Glomerular endothelial cell (primary cell): ENCODE results near the gene MGAT5. TPM values are rescaled to one million over a fixed set of nuclear protein-coding genes. Genes with fewer than 3 reads are reported as not detected.

Source experiments
- DNase-seq: peaks from one replicate; pipeline ENCODE4 v3.0.0-alpha.2; 2011; ENCODE audit warnings: low read depth, low spot score; ENCODE audit errors: extremely low read depth
- total RNA-seq: library from RNA; depleted of rRNA; stranded (reverse); fragments of >200 nt; gene quantifications from 2 replicates; pipeline ENCODE4 v1.2.3, GENCODE V29; 2015

MGAT5 gene
- total RNA-seq, 1 donor from 2014 or later = 75.1 TPM

GRCh38 chr2:134411279-134411827 lies 157.5 kb downstream of the MGAT5 start:
- DNase-seq = no peak

GRCh38 chr2:134411828-134412638 lies 158.2 kb downstream of the MGAT5 start:
- DNase-seq = no peak

GRCh38 chr2:134412639-134412999 lies 158.7 kb downstream of the MGAT5 start:
- DNase-seq = no peak

- DNase-seq = no peak
Observed at GRCh38 chr2:134413430-134413829, 159.6 kb downstream of the MGAT5 start.

- no peak for DNase-seq
Observed at GRCh38 chr2:134413912-134414311, 160.0 kb downstream of the MGAT5 start.

- DNase-seq = no peak
Observed at GRCh38 chr2:134416018-134416417, 162.1 kb downstream of the MGAT5 start.

- no peak for DNase-seq
Observed at GRCh38 chr2:134416637-134417036, 162.8 kb downstream of the MGAT5 start.

GRCh38 chr2:134417968-134418582 lies 164.2 kb downstream of the MGAT5 start:
- DNase-seq = no peak

GRCh38 chr2:134420259-134420658 lies 166.4 kb downstream of the MGAT5 start:
- no peak for DNase-seq

- DNase-seq = no peak
Observed at GRCh38 chr2:134420920-134421319, 167.0 kb downstream of the MGAT5 start.

- no peak for DNase-seq
Observed at GRCh38 chr2:134421556-134422328, 167.9 kb downstream of the MGAT5 start.

GRCh38 chr2:134425724-134426496 lies 172.0 kb downstream of the MGAT5 start:
- DNase-seq = no peak

GRCh38 chr2:134426721-134427120 lies 172.8 kb downstream of the MGAT5 start:
- no peak for DNase-seq

GRCh38 chr2:134429886-134430285 lies 176.0 kb downstream of the MGAT5 start:
- no peak for DNase-seq

GRCh38 chr2:134431838-134432434 lies 178.1 kb downstream of the MGAT5 start:
- DNase-seq = no peak

- no peak for DNase-seq
Observed at GRCh38 chr2:134432435-134432883, 178.6 kb downstream of the MGAT5 start.

GRCh38 chr2:134433469-134433868 lies 179.6 kb downstream of the MGAT5 start:
- no peak for DNase-seq

GRCh38 chr2:134433979-134434378 lies 180.1 kb downstream of the MGAT5 start:
- no peak for DNase-seq

- no peak for DNase-seq
Observed at GRCh38 chr2:134435505-134435904, 181.6 kb downstream of the MGAT5 start.

- no peak for DNase-seq
Observed at GRCh38 chr2:134435936-134436335, 182.1 kb downstream of the MGAT5 start.
